HG03103 (cell line): Measurements from ENCODE around the gene DRD4.
"Not testable (repeated sequence)": the region's sequence is repeated elsewhere in the genome, so short reads cannot be mapped to it uniquely, and the experiment has no call there.

ENCODE experiments used
- ATAC-seq: cut with Tn5 transposase; IDR thresholded peaks from one replicate; pipeline ENCODE4 v1.9.1; 2021; ENCODE audit warnings: low read depth; ENCODE audit not compliant: unreplicated experiment

Gene DRD4

GRCh38 chr11:665704-666281 is 28.7 kb downstream of the DRD4 start:
- no peak for ATAC-seq

GRCh38 chr11:673866-674265 is 36.8 kb downstream of the DRD4 start:
- no peak for ATAC-seq

GRCh38 chr11:674406-674805 is 37.3 kb downstream of the DRD4 start:
- ATAC-seq, result no peak

- no peak for ATAC-seq
Measured at GRCh38 chr11:678297-678696, 41.2 kb downstream of the DRD4 start.

GRCh38 chr11:679271-680207 is 42.5 kb downstream of the DRD4 start:
- ATAC-seq, result no peak

- no peak for ATAC-seq
Measured at GRCh38 chr11:680476-680875, 43.4 kb downstream of the DRD4 start.

- ATAC-seq, result no peak
Measured at GRCh38 chr11:680970-681369, 43.9 kb downstream of the DRD4 start.

- no peak for ATAC-seq
Measured at GRCh38 chr11:686451-687243, 49.6 kb downstream of the DRD4 start.

- no peak for ATAC-seq
Measured at GRCh38 chr11:687751-688150, 50.7 kb downstream of the DRD4 start.

- ATAC-seq, result no peak
Measured at GRCh38 chr11:688681-689080, 51.6 kb downstream of the DRD4 start.

- ATAC-seq, result no peak
Measured at GRCh38 chr11:689625-690024, 52.6 kb downstream of the DRD4 start.

- not testable (repeated sequence) for ATAC-seq
Measured at GRCh38 chr11:690244-690643, 53.2 kb downstream of the DRD4 start.
